ENCODE measurements around the gene CARS2.
"Not testable (repeated sequence)": the region's sequence is repeated elsewhere in the genome, so short reads cannot be mapped to it uniquely, and the experiment has no call there.

Gene CARS2

DNA sequence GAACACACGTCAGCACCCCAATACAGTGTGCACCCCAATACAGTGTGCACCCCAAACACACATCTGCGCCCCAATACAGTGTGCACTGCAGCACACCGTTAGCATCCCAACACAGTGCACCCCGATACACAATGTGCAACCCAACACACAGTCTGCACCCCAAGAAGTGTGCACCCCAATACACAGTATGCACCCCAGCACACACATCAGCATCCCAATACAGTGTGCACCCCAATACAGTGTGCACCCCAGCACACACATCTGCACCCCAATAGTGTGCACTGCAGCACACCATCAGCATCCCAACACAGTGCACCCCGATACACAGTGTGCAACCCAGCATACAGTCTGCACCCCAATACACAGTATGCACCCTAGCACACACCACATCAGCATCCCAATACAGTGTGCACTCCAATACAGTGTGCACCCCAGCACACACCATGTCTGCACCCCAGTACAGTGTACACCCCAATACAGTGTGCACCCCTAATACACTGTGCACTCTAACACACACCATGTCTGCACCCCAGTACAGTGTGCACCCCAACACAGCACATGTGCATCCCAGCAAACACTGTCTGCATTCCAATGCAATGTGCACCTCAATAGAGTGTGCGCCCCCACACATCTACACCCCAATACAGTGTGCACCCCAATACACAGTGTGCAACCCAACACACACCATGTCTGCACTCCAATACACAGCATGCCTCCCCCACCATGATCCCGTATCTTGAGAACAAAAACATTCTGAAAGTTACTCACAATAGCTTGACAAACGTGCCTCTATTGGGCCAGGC, 855 bp upstream of the CARS2 start:
- no peak for DNase-seq

DNA sequence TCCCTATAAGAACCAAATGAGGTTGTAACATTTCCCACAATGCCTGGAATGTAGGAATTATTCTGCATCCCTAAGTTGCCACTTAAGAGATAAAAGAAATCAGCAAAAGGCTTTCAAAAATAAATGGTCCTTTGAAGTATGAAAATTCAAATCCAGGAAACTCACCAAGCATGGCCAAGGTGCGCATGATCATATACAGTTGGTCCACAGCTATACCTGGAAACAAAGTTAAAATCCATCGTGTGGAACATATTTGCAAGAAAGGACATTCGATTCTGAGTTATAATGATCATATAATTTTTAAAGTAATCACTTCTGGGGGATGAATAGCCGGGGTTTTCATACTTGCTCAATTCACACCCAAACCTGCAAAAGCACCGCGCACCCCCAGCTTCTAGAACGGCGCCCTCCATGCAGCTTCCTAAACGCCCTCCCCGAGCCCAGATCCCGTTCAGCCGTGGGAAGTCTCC, 525 bp downstream of the CARS2 start:
- no peak for DNase-seq

GRCh38 chr13:110702591-110703526, 3.1 kb downstream of the CARS2 start:
- DNase-seq = no peak

DNA sequence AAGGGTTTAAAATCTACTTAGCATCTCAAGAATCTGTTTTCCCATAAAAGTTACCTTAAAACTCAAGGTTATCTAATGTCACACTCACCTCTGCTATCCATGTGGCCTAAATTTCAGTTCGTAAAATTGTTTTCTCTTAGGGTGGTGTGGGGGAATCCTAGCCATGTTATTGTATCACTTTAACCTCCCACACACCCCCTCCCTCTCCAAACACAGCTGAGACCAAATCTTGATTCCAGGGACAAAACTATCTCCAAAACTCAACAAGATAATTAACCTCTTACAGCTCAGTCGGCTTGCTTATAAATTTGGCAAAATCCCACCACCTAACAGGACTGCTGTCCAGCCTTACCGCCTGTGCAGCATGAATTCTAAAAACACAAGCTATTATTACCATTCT, 3.8 kb downstream of the CARS2 start:
- no peak for DNase-seq

DNA sequence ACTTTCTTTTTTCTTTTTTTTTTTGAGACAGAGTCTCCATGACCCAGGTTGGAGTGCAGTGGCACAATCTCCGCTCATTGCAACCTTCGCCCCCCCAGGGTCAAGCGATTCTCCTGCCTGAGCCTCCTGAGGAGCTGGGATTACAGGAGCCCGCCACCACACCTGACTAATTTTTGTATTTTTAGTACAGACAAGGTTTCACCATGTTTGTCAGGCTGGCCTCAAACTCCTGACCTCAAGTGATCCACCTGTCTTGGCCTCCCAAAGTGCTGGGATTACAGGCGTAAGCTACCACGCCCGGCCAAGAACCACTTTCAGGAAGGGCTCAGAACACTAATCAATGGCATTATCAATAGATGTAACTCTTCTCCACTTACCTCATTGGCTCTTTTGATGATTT, 4.9 kb downstream of the CARS2 start:
- DNase-seq = not testable (repeated sequence)

DNA sequence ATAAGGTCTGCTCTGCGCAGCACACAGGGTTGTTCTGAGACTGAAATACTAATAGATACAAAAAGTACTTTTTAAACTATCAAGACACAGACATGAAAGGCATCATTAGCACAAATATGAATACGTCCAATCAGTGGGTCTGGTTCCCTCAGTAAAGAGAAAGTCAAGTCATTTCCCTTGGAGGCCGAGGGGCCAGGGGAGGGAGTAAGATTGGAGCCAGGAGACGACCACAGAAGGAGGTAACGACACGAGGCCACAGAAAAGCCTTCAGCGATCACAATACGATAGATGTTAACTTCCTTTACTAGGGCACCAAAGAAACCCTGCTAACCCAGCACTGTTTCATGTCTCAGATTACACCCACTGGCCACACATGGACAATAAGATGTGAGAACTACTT, 5.3 kb downstream of the CARS2 start:
- DNase-seq = no peak

DNA sequence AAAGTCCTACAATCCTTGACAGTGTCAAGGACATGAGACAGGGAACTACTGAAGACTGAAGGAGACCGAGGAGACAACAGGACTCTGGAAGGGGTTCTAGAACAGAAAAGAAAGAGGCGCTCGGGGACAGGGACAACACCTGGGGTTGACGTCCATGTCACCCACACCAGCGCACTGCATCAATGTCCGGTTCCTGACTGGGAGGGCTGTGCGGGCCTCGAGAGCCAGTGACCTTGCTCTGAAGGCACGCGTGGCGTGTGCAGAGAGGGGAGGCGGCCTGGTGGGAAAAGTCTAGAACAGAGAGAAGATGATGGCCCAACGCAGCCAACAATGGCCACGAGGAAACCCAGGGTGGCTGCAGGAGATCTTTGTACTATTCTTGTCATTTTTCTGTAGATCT, 5.7 kb downstream of the CARS2 start:
- no peak for DNase-seq

DNA sequence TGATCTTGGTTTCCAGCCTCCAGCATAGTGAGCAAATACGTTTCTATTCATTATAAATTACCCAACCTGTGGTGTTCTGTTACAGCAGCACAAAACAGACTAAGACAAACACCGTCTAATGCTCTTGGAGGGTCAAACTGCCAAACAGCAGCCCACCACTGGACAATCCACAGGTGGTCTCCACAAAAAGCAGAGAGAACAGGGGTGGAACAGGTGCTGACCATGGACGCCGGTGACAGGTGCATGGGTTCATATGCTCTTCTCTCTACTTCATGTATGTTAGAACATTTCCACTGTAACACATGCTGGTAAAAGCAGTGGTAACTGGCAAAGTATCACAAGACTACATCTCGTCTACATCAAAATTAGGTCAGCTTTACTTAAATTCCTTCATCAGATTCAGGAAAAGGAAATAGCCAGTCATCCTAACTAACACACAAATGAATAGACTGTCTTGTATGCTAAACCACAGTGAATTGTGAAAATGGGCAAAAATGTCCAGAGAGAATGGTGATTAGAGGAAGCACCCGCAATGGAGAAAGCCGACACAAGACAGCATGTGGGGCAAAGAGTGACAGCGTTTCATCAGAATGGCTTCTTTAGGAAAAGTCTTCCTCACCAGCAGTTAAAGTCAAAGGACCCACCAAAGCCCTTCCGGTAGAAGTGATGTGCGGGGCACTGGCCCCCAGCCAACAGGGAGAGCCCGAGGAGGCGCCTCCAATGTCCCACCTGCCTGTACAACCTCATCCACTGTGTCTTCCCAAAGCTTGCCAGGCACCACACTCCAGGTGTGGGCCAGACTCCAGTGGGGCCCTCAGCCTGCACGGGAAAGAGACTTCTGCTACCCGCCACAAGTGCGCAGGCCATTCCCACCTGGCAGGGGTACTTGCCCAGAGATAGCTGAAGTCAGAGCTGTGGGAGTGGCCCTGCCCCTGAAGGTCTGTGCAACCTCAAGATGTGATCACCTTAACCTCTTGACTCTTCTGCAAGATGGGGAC, 6.5 kb downstream of the CARS2 start:
- DNase-seq = no peak

DNA sequence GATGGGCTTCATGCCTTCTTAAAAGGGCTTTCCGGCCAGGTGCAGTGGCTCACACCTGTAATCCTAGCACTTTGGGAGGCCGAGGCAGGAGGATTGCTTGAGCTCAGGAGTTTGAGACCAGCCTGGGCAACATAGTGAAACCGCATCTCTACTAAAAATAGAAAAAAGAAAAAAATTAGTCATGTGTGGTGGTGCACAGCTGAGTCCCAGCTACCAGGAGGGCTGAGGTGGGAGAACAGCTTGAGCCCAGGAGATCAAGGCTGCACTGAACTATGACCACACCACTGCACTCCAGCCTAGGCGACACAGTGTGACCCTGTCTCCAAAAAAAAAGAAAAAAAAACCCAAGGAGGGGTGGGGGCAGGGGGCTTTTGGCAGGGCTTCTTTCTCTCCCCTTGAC, 7.2 kb downstream of the CARS2 start:
- DNase-seq = no peak

DNA sequence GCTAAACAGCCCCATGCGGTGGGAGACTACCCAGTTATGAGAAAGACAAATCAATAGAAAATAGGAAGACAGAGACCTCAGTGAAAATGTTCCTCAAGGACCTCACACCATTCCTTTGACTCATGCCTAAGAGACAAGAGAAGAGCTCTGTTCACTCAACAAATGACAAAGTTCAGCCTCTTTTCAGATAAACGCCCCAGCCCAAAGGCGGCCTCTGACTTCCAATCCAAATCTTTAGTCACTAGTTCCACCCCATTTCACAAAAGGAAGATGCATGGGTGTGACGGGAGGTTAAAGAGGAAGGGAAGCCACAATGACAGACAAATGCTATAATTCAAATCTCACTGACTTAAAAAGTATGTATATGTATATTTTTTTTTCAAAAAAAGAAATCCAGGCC, 8.1 kb downstream of the CARS2 start:
- DNase-seq = no peak

DNA sequence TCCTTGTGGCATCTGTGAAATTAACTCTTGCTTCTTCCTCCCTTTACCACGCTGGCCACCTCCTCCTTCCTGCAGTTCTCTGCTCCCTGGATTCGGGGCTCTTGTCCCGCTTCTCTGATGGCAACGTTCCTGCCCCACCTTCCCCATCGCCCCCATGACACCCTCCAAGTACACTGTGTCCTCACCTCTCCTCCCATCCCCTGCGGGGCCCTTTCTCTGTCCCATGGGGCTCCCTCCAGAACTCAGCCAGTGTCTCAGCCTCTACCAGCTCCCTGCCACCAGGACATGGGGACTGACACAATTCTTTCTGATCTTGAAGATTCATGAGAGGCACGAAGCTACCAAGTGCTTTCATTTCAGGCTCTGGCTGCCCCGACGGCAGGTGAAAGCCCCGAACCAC, 9.1 kb downstream of the CARS2 start:
- no peak for DNase-seq

DNA sequence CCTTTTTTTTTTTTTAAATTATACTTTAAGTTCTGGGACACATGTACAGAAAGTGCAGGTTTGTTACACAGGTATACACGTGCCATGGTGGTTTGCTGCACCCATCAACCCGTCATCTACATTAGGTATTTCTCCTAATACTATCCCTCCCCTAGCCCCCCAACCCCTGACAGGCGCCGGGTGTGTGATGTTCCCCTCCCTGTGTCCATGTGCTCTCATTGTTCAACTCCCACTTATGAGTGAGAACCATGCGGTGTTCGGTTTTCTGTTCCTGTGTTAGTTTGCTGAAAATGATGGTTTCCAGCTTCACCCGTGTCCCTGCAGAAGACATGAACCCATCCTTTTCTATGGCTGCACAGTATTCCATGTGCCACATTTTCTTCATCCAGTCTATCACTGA, 10.1 kb downstream of the CARS2 start:
- DNase-seq = not testable (repeated sequence)

DNA sequence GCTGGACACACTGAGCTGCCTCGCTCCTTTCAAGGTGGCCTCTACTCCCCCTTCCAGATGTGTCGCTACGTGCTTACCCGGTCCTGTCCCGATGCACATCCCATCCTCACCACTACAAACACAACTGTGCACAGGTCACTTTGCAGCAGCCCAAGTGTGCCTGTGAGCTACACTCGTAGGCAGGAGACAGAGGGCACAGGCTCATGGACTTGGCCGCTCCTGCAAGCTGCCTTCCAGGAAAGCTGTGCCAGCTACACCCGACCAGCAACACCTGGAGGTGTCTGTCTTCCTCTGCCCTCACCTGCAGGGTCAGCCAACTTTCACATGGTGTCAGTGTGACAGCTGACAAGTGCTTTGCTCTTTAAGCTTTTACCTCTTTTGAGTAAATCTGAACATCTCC, 15.4 kb downstream of the CARS2 start:
- no peak for DNase-seq

GRCh38 chr13:110689711-110690110, 16.2 kb downstream of the CARS2 start:
- no peak for DNase-seq

GRCh38 chr13:110689041-110689440, 16.9 kb downstream of the CARS2 start:
- no peak for DNase-seq

DNA sequence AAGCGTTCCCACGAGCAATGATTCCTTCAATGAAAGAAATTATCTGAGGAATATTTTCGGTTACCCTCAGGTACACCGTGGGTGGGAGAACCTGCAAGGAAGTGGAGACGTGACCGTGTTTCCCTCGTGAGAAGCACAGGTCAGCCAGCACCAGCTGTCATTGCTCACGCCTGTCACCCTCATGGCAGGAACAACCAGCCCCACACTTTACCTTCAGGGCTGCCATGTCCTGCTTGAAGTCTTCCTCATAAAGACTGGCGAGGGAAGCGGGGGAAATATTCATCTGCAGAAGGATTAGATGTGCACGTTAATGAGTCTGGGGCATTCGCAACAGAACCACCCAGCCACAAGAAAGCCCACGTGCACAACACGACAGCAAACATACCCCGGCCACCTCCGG, 18.2 kb downstream of the CARS2 start:
- DNase-seq = no peak

GRCh38 chr13:110685305-110686020, 20.5 kb downstream of the CARS2 start:
- no peak for DNase-seq

GRCh38 chr13:110684388-110685056, 21.4 kb downstream of the CARS2 start:
- DNase-seq = no peak

GRCh38 chr13:110683921-110684320, 22.0 kb downstream of the CARS2 start:
- DNase-seq = no peak

DNA sequence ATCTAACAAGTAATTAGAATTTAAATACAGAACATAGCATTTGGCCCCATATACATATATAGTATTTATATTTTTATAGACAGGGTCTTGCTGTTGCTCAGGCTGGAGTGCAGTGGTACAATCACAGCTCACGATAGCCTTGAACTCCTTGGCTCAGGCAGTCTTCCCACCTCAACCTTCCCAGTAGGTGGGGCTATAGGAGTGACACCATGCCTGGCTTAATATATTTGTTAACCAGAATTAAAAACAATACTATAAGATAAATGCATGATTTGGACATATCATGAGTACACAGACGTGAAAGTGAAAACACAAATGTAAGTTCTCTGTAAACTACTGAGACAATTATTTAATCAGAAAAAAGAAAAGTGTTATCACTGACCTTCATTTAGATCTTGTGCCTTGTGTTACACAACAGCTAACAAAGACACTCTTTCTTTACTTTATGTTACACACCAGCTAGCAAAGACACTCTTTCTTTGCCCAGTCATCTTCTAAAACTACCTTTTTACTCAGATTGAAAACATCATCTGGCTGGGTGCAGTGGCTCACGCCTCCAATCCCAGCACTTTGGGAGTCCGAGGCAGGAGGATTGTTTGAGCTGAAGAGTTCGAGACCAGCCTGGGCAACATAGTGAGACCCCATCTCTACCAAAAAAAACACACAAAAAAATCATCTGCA, 22.6 kb downstream of the CARS2 start:
- DNase-seq = no peak

GRCh38 chr13:110682746-110683145, 23.2 kb downstream of the CARS2 start:
- no peak for DNase-seq

All from NCI-H2171 (cell line).